HG02623 (cell line): ENCODE data around the gene NOCT.
"Not testable (repeated sequence)": the region's sequence is repeated elsewhere in the genome, so short reads cannot be mapped to it uniquely, and the experiment has no call there.

Source experiments
- ATAC-seq: cut with Tn5 transposase; IDR thresholded peaks from one replicate; pipeline ENCODE4 v1.9.1; 2021; ENCODE audit warnings: moderate library complexity; ENCODE audit not compliant: unreplicated experiment

The NOCT gene

DNA sequence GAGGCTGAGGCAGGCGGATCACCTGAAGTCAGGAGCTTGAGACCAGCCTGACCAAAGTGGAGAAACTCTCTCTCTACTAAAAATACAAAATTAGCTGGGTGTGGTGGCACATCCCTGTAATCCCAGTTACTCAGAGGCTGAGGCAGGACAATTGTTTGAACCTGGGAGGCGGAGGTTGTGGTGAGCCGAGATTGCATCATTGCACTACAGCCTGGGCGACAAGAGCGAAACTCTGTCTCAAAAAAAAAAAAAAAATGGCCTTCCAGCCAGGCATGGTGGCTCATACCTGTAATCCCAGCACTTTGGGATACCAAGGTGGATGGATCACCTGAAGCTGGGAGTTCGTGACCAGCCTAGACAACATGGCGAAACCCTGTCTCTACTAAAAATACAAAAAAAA is 7.3 kb upstream of the NOCT start:
- ATAC-seq, result not testable (repeated sequence)

DNA sequence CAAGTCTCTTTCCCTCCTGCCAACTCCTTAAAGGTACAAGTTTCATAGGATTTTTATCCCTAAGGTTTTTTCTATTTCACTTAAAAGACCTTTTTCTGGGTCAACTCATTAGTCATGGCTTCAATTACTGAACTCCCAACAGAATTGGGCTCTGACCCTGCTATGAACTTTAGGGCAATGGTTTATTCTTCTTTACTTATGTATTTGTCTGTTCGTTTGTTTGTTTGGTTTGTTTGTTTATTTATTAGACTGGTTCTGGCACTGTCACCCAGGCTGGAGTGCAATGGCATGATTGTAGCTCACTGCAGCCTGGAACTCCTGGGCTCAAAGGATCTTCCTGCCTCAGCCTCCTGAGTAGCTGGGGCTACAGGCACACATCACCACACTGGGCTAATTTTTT is 5.9 kb upstream of the NOCT start:
- ATAC-seq, result no peak

DNA sequence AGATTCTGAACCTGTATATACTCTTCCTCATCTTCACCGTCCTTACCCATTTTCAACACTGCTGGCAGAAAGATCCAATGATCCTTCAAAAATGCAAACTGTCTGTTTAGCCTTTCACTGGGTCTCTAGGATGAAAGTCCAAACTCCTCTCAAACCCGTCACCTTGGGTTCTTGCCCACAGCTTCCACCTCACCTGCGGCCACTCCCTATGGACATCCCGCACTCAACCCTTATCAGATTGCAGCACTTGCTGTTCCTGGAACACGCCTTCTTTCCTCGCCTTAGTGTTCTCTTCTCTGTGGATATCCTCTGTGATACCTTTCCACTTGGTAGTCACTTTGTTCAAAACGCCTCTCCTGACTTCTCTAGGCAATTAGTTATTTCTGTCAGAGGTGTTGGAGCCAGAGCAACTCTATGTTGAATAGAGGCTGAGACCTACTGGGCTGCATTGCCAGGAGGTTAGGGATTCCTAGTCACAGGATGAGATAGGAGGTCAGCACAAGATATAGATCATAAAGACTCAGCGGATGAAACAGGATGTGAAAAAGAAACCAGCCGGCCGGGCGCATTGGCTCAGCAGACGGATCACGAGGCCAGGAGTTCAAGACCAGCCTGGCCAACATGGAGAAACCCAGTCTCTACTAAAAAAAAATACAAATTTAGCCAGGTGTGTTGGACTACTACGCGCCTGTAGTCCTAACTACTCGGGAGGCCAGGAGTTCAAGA is 4.2 kb upstream of the NOCT start:
- ATAC-seq, result no peak

DNA sequence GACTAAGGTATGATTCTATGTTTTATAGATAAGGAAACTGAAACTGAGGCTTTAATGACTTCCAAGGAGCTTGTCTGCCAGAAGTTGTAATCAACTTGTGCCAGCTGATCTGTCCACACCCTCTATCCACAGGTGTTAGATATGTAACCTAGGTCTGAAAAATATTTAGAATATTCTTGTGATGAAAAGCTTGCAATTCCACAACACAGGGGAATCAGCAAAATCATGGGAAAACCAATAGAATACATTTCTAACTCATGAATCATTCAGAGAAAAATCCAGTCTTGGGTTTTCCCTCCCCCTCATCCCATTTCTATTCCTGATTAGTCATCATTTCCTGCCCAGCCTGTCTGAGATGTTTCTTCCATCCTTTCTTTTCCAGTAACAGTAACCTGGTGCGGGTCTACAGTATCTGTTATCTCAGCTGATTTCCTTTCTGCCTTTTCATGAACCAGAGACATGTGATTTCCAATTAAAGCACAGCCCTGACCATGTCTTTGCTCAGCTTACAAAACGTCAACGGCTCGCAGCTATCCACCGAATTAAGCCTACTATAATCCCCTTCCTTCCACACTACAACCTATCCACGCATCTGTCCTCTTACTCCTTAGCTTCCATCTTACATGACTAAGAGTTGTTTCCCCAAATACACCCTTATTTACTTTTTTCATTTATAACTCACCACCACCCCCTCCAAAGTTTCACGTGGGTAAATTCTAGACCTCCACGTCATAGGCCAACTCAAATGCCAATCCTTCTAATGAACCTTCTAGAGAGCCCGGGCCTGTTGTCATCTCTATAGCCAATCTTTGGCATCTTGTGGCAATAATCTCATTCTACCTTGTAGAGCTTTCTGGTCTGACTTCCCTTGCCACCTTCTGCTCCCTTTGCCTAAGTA is 961 bp upstream of the NOCT start:
- ATAC-seq, result no peak

DNA sequence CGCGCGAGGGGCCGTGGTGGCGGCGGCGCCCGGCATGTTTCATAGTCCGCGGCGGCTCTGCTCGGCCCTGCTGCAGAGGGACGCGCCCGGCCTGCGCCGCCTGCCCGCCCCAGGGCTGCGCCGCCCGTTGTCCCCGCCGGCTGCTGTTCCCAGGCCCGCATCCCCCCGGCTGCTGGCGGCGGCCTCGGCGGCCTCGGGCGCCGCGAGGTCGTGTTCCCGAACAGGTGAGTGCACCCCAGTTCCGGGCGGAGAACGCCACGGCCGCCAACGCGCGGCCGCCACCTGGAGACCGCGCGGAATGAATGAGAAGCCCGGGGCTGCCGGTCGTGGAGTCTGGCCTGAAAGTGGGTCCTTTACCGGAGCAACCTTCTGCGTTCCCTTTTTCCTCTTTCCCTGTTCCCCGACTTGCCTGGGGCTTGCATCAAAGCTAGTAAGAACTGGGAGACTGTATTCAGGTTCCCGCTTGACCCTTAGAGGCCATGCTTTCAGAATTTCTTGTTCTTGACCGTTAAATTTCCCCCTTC is 429 bp downstream of the NOCT start:
- ATAC-seq, result peak; percentile 31

DNA sequence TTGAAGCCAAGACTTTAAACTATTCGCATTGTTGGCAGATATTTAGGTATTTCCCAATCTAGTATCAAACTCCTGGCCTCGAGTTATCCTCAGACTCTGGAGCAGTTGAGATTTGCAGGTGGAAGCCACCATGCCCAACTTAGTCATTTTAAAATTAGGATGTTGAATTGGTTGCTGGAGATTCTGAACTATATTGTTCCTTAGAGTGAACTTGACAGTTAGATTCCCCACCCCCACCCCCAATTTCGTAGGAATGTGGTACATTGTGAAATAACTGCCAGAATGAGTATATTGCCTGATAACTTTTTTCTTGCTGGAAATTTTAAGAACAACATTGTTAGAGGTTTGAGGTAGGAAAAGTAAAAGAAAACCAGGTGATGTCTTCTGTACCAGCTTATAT is 2.3 kb downstream of the NOCT start:
- no peak for ATAC-seq

DNA sequence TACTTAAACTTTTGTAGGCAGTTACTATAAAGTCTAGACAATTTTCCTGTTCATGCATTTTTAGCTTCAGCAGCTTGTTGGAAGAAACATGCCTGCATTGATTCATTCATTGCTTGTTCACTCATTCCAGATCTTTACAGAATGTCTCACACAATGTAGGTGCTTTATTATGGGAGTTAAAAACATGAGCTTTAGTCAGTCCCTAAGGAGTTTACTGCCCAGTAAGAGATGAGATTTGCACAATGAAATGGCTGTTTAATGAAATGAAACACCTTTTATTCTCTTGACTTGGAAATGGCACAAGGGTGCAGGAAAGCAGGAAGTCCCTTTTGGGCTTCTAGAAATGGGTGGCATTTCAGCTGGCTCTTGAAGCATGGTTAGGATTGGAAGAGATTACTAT is 2.9 kb downstream of the NOCT start:
- ATAC-seq, result no peak

DNA sequence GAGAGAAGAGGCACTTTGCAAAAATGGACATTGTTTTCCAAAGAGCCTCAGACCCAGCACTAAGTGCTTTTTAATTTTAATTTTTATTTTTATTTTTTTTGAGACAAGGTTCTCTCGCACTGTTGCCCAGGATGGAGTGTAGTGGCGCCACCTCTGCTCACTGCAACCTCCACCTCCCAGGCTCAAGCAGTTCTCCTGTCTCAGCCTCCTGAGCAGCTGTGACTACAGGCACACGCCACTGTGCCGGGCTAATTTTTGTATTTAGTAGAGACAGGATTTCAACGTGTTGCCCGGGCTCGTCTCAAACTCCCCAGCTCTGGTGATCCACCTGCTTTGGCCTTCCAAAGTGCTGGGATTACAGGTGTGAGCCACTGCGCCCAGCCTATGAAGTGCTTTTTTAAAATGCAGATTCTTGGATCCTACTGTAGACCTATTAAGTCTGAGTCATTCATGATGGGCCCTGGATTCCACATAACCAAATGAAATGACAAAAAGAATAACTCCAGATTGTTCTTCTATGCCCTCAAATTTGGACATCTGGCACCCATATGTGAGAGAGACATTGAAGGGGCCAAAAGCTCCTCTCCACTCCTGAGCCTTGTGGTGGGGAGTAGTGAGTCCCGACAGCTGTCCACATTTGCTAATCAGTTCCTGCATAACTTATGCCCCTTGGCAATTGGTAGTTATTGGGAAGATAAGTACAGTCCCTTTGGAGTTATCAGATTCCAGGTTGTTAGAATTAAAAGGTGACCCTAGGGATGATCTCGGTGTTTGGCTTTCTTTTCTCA is 3.6 kb downstream of the NOCT start:
- no peak for ATAC-seq

DNA sequence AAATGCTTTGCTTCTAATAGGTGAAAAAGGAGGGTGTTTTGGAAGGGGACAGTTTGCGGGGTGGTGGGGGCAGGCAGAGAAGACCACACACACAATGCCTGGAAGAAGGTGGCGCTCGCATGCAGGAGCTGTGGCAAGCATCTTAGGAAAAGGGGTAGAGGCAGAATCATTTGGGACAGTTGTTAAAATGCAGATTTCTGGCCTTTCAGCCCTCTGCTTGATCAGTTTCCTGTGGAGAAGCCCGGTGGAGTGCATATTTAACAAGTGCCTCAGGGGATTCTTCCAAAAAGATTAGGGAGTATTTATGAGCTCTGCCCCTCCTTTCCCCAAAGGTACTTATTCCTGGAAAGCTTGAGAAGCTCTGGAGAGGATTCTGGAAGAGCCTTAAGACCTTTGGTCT is 4.8 kb downstream of the NOCT start:
- ATAC-seq, result no peak

DNA sequence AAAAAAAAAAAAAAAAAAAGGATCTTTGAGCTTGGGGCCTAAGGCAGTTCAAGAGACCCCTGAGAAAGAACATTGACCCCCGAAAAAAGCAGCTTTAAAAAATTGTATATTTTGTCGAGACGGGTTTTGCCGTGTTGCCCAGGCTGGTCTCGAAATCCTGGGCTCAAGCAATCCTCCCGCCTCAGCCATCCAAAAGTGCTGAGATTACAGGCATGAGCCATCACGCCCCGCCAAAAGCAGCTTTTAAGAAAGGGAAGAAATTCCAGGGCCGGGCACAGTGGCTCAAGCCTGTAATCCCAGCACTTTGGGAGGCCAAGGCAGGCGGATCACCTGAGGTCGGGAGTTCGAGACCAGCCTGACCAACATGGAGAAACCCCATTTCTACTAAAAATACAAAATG is 5.5 kb downstream of the NOCT start:
- not testable (repeated sequence) for ATAC-seq

DNA sequence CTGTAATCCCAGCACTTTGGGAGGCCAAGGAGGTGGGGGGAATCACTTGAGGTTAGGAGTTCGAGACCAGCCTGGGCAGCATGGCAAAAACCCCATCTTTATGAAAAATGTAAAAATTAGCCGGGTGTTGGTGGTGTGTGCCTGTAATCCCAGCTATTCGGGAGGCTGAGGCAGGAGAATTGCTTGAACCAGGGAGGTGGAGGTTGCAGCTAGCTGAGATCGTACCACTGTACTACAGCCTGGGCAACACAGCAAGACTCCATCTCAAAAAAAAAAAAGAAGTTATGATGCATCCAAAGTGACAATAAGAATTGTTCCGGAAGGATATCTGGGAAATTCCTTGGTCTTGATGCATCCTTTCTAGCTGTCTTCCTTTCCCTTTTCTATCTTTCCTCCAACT is 7.3 kb downstream of the NOCT start:
- no peak for ATAC-seq

DNA sequence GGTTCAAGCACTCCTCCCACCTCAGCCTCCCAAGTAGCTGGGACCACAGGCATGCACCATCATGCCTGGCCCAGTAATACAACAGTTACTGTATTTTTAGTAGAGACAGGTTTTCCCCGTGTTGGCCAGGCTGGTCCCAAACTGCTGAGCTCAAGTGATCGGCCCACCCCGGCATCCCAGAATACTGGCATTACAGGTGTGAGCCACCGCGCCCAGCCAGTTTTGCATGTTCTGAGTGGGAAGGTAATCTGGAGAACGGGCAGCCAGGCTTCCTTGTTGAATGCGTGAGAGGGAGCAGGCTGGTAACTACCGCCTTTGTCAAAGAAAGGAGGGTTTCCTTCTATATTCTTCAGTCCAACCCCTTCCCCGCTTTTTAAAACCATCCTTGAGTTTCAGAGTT is 9.1 kb downstream of the NOCT start:
- ATAC-seq, result no peak

DNA sequence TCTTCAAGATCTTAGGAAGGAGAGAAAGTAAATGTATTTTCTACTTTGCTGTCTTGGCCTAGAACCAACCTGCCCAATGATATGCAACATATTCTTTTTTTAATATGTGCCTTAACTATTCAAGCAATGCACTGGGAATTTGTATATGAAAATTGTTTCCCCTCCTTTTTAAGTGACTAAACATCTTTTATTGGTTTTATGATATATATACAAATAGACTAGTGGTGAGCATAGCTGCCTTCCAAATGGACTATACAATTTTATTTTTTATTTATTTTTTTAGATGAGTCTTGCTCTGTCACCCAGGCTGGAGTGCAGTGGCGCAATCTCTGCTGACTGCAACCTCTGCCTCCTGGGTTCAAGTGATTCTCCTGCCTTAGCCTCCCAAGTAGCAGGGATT is 10.3 kb downstream of the NOCT start:
- ATAC-seq, result no peak

DNA sequence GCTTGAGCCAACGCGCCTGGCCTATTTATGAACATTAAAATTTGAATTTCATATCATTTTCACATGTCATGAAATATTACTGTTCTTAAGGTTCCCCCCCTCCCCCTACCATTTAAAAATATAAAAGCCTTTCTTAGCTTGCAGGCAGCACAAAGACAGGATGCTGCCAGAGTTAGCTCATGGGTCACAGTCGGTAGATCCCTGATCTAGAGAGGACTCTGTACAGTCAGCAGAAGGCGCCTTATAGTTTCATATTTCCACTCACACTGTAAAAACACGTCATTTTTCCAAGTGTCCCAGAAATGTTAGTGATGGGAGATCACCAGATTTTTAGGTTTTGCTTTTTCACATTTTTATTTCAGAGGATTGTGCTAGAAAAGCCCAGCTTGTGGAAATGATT is 12.2 kb downstream of the NOCT start:
- ATAC-seq, result no peak

DNA sequence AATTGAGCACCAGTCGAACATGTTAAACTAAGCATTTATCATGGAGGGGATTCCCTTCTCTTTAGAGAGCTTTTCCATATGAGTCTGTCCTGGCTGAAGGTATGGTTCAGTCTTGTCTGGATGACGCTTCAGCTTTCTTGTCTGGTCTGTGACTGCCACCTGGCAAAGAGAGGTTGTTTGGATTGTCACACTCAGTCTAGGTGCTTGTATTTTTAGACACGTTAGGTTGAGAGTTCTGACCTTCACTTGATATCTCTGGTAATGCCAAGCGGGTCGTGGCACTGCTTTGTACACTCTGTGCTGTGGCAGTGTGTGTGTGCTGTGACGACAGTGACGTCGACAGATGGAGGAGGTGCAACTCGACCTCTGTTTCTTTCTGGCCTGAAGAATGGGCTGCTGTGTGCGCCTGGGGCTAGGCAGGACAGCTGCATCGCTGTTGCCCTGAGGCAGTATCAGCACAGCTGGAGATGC is 12.6 kb downstream of the NOCT start:
- ATAC-seq, result no peak

DNA sequence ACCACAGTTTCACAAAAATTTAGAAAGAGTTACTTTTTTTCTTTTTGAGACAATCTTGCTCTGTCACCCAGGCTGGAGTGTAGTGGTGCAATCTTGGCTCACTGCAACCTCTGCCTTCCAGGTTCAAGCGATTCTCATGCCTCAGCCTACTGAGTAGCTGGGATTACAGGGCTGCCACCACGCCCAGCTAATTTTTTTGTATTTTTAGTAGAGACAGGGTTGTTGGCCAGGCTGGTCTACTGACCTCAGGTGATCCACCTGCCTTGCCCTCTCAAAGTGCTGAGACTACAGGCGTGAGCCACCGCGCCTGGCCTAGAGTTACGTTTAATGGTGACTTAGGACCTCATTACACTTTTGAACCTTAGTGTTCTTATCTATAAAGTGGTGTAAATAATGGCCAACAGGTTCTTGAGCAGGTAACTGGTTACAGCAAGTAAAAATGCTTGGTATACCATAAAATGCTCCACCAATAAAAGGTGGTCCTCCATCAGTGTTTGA is 14.3 kb downstream of the NOCT start:
- not testable (repeated sequence) for ATAC-seq

DNA sequence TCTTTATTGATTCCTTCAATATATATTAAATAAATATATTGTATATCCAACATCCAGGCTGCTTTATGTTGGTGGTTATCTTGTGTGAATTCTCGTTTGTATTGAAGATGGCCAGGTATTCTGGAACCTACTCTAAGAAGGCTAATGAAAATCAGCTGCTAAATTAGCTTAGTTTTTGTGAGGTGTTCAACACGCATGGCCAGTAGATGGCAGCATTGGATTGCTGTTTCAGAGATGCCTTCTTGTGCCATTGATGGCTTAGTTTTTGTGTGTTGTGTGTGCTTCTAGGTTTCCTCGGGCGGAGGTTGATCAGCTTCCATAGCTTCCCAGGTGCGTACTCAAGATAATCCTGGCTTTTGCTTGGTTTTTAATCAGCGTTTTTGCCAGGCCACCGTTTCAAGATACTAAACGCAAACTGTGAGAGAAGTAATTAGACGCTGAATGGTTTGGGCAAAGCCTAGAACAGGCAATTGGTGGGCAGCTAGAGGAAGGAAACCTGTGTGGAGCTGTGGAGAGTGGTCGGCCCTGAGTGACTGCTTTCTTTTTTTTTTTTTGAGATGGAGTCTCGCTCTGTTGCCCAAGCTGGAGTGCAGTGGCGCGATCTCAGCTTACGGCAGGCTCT is 15.1 kb downstream of the NOCT start:
- ATAC-seq, result peak; percentile 73

DNA sequence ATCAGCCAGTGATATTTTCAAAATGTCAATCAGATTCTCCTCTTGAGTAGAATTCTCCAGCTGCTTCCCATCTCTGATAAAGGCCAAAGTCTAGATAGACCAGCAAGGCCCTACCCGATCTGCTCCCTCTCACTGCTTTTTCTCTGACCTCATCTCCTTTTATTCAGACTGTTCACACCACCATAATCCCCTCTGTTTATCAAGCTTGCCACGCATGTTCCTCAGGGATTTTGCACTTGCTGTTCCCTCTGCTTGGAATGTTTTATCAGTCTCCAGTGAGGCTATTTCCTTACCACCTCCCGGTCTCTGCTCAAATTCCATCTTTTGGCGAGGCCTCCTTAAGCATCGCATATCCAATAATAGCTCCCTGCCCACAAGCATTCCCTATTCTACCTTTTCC is 20.1 kb downstream of the NOCT start:
- no peak for ATAC-seq

DNA sequence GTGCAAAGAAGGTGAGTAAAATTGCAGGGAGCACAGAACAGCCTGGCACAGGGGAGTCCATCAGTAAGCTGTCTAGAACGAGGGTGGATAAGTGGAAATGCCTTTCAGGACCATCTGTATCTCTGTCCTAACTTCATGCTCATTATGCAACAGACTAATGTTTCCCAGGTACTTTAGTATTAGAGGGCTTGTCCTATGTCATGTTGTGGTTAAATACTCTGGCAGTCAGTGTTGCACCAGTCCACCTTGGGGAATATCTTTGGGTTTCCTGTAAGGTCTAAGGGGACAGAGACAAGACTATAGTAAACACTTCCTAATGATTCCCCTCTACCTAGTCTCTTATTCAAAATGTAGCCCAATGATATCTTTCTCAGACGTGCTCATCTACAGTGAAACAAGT is 21.3 kb downstream of the NOCT start:
- ATAC-seq, result no peak

DNA sequence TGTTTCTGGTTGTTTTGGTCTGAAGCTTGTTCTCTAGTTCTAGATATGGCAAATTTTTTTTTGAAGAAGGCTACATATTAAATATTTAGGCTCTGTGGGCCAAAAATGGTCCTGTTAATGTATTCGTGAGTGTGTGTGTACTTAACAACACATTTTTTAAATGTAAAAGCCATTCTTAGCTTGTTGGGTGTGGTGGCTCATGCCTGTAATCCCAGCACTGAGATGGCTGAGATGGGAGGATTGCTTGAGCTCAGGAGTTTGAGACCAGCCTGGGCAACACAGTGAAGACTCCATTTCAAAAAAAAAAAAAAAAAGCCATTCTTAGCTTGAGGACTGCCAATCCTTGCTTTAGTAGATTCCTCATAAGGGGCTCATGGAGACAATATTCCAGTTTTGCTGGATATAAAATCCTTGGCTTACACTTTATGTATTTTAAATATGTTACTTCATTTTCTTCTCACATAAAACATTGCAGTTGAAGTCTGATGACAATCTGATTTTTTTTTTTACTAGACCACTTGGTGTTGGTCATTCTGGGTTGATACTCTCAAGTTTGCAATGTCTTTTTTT is 23.4 kb downstream of the NOCT start:
- no peak for ATAC-seq
